GM10266 (cell line): ENCODE data around the gene APBA1.

Source experiments
- DNase-seq: peaks from one replicate; pipeline ENCODE4 v3.0.0; 2012; ENCODE audit errors: extremely low spot score
- CTCF ChIP-seq: IDR thresholded peaks from 2 replicates; pipeline ENCODE4 v1.5.1; 2012; ENCODE audit warnings: mild to moderate bottlenecking, low read depth; ENCODE audit not compliant: control insufficient read depth, insufficient read depth; ENCODE audit errors: missing control alignments

The APBA1 gene

DNA sequence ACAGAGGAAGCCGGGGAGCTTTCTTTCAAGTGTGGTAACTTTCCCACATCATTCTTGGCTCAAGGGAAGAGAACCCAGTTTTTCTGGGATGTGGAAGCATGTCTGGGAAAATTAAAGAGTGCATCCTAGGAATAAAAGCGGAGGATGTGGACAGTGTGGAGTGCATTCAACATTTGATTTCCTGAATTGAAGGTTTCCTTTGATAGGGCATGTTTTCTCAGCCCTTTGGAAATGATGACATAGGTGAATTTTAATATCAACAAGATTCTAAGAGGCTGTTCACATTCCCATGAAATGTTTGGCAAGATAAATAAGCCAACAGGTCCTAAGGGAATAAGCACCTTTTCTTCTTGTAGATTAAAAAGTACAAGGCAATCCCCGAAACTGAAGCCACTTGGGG is 283.6 kb downstream of the APBA1 start:
- TF ChIP-seq CTCF = no peak
- DNase-seq = no peak

- no peak for DNase-seq
- TF ChIP-seq CTCF = no peak
Observed at GRCh38 chr9:69386651-69387050, 285.5 kb downstream of the APBA1 start.

DNA sequence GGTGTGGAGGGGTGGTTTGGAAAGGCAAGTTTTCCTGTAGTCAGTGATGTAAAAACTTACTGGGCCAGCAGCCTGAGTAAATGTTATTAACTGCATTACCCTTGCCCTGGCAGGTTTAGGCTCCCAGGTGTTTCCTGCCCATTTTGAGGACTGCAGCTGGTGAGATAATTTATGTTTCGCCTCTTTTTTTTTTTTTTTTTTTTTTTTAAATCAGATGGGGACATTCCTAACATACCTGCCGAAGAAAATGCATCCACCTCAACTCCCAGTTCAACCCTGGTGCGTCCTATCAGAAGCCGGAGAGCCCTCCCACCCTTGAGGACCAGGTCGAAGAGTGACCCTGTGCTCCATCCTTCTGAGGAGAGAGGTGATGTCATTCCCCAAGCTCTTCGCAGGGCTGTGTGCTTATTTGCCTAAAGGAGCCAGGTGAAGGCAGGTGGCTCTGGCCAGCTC is 286.6 kb downstream of the APBA1 start:
- no peak for DNase-seq
- no peak for TF ChIP-seq CTCF

- TF ChIP-seq CTCF = no peak
Observed at GRCh38 chr9:69382135-69382534, 290.0 kb downstream of the APBA1 start.

DNA sequence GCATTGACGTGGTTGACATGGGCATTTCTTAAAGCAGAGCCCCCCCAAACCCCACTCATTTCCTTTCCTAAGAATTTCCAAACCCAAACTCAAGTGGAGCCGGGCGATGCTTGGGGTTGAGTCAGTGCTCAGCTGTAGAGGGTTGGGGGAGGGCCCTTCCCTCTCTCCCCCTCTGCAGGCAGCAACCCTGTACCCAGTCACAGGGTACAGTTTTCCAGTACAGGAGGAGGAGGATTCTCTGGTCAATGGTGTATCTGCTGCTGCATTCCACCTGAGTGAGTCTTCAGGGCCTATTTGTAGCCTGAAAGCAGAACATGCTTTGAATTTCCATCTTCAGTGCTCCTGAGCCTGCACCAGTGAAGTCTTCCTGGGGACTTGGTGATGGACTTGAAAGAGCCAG is 291.4 kb downstream of the APBA1 start:
- no peak for DNase-seq
- TF ChIP-seq CTCF = no peak

More at GRCh38 chr9:69382135-69382534, 290.0 kb downstream of the APBA1 start:
- DNase-seq = no peak

DNA sequence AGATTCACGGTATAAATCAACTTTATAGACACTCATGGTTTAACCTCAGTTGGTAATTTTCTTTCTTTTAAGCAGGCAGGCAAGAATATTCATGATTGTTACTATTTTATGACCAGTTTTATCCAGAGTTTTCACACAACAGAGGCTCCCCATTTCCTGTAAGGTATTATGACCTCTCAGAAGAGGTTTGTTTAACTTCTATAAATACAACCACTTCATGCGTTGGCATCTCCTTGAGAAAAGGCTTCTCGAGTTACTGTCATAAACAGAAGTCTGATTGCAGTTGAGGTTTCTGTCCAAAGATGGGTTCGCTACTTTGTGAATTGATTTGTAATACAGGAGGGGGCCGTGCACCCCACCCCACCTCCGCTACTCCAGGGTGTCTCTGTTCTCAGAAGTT is 291.9 kb downstream of the APBA1 start:
- TF ChIP-seq CTCF = no peak
- no peak for DNase-seq

DNA sequence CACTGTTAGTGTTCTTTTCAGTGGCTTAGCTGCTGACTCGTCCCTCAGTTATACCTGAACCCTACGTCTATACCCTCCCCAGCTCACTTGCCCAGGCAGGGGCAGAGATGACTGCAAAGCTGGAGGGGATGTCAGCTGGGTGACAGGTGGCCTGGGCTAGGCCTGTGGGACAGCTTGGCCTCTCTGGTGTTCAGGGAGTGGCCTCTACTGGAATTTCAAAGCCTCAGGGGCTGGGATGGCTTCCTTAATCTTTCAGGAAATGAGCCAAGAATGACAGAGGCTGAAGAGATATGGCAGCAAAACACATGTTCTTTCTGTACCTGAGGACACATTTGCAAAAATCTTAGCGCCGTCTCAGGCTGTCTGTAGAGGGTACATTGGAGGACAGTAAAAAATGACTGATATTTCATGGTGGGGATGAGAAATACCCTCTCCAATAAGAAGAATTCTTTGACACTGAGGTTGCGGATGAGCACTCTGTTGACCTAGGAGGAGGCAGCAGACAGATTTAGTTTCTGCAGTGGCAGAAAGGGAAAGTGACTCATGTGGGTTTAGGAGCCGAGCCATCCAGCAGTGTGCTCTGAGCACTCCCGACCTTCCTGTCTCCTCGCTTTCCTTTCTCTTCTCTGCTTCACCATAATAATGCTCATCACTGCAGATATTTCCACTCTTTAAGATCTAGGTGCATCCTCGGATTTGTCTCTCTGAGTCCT is 292.7 kb downstream of the APBA1 start:
- TF ChIP-seq CTCF = no peak
- no peak for DNase-seq
